GM10847 (cell line): Measurements from ENCODE around the gene RPL19.

ENCODE experiments used
- POLR2A ChIP-seq: IDR thresholded peaks from 2 replicates; pipeline ENCODE4 v1.6.1; 2011; ENCODE audit not compliant: insufficient read length; ENCODE audit errors: extremely low read depth

Gene RPL19

DNA sequence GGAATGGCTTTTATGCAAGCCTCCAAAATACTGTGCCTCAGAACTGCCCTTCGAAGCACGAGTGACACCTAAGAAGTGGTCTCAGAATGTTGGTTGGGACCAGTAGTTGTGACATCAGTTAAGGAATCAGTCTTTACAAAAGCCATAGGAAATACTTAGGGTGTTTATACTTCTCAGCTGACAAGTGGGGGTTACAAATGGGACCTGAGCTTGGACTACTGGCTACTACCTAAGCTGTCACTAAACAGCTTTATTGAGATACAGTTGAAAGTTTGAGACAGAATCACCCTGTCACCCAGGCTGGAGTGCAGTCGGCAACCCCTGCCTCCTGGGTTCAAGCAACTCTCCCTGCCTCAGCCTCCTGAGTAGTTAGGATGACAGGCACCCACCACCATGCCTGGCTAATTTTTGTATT is 5.0 kb downstream of the RPL19 start:
- no peak for TF ChIP-seq POLR2A

DNA sequence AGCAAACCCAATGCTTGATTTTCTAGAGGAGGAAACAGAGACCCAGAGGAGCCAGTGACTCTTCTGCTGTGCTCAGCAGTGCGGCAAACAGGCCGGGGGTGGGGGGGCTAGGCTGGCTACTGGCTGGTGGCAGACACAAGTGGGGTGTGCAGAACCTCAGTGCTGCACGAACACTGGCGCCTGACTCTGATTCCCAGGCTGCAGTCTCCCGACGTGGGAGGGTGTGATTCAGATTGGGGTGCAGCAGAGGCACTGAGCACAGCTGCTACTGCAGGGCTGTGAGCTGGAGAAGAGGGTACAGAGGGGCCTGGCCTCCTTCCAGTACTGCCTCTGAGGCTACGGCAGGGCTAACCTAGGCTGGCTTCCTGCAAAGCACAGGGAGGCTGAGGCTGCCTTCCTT is 8.1 kb downstream of the RPL19 start:
- no peak for TF ChIP-seq POLR2A

DNA sequence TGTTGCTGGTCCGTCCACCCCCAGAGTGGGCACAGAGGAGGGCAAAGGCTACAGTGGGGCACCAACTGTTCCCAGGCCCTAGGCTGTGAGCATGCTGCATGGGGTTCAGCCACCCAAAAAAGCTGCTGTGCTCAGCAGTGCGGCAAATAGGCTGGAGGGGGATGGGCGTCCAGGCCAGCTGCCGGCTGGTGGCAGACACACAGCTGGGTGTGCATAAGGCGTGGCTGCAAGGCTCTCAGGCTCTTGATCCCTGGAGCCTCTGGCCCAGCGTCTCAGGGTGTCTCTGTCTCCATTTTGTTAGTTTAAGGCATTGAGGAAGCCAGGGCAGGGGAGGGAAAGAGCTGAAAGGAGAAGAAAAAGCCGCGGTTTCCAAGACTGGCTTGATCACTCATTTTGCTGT is 8.8 kb downstream of the RPL19 start:
- TF ChIP-seq POLR2A: no peak

- no peak for TF ChIP-seq POLR2A
Observed at GRCh38 chr17:39209317-39210092, 9.4 kb downstream of the RPL19 start.

- TF ChIP-seq POLR2A: no peak
Observed at GRCh38 chr17:39210093-39210434, 10.0 kb downstream of the RPL19 start.

GRCh38 chr17:39212195-39212810 is 12.2 kb downstream of the RPL19 start:
- no peak for TF ChIP-seq POLR2A

DNA sequence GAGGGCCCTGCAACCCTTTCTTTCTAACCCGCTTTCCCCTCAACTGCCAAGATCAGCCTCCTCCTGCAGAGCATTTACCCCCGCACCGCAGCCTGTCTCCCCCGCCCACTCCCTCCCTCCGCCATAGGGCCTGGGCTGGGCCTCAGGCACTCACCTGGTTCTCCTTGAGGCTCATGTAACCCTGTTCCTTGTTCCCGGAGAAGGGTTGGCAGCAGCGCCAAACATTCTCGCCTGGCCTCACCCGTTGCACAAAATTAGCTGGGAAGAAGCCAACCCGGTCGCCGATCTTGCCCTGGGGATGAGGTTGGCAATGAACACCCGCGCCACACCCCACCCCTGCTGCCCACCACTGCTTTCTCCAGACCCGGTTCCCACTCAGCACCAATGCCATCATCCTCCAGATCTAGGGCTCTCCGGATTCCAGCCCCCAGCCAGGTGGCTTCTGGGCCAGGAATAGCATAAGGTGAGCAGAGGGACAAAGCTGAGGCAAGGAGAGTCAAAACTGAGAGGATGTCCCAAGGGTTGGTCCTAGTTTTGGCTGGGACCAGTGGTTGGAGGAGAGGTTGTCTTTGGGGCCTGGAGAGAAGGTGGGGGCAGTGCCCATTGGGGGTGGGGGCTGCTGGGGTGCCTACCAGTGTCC is 12.9 kb downstream of the RPL19 start:
- no peak for TF ChIP-seq POLR2A

GRCh38 chr17:39213852-39214251 is 13.8 kb downstream of the RPL19 start:
- no peak for TF ChIP-seq POLR2A

GRCh38 chr17:39217734-39218369 is 17.8 kb downstream of the RPL19 start:
- TF ChIP-seq POLR2A: no peak

DNA sequence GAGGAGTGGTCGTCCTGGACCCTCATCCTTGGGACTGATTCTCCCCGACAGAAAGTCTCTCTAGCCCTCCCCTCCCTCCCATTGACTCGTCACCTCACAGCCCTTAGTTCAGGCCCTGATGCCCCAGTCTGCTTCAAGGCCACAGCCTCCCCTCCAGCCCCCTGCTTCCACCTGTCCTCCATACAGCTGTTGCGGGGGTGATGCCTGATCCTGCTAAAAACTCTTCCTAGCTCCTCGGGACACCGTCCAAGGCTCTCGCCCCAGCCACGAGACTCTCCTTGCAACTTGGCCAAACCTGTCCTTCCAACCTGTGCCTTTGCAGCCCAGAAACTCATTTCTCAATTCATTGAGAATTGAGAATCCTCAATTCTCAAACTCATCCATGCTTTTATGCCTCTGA is 18.8 kb downstream of the RPL19 start:
- no peak for TF ChIP-seq POLR2A

GRCh38 chr17:39219647-39220154 is 19.6 kb downstream of the RPL19 start:
- no peak for TF ChIP-seq POLR2A

- TF ChIP-seq POLR2A: no peak
Observed at GRCh38 chr17:39221572-39221971, 21.5 kb downstream of the RPL19 start.

DNA sequence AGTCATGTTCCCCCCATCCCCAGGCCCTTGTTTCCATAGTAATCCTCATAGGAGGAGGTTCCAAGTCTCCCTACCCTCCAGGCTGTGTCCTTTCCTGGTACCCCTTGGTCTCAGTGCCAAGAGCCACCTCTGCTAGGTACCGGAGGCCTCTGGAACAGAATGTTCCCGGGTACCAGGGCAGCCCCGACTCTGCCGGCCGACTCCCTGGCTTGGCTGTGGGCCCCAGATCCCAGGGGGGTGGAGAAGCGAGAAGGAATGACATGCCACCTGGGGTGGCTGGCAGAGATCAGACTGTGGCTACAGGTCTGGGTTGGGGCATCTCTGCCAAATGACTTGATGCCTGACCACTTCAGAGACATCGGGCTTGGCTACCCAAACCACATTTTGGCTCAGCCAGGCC is 22.1 kb downstream of the RPL19 start:
- no peak for TF ChIP-seq POLR2A

GRCh38 chr17:39222866-39223834 is 23.1 kb downstream of the RPL19 start:
- TF ChIP-seq POLR2A: no peak
